GM20431 (cell line): ENCODE measurements around the gene MFAP2.
"Not testable (repeated sequence)": the region's sequence is repeated elsewhere in the genome, so short reads cannot be mapped to it uniquely, and the experiment has no call there.

Experiments
- in situ Hi-C: fragments of 300-500 bp; cut with MseI, MboI; formaldehyde crosslinking; loops from one replicate; pipeline ENCODE4 v1.15.0; 2020; ENCODE audit warnings: low sequenced_read_pairs; ENCODE audit not compliant: unreplicated experiment

The MFAP2 gene

DNA sequence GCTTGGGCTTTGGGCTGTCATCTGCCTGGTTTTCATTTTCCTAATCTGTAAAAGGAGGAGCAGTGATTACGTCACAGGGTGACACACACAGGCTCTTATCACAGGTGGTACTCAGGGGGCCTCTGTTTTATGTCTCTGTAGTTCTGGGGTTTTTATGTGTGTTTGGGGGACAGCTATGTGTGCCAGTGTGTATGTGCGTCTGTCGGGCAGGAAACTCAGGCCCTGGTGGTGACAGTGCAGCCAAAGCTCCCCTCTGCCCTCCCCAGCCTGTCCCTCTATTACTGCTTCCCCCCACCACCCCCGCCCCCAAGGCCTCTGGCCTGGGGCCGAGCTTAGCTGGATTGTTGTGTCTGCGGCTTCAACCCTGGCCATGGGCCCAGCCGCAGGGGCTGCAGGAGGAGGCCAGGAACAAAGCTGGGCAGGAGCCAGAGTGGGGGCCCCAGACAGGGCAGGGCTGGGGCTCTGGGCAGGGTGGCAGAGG, 13.3 kb downstream of the MFAP2 start:
- in situ Hi-C loops, result no loop called here

DNA sequence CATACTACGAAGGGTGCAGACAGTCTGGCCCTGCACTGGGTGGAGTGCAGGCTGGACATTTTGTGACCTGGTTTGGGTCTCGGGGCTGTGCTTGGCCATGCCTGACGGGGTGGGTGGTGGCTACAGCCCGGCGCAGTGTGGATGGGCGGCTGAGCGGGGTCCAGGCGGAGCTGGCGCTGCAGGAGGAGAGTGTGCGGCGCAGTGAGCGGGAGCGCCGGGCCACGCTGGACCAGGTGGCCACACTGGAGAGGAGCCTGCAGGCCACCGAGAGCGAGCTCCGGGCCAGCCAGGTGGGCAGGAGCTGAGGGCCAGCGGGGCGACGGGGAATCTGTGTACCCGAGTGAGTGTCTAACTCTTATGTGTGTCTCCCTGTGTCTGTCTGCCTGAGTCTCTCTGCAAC, 14.1 kb downstream of the MFAP2 start:
- in situ Hi-C loops, result no loop called here

DNA sequence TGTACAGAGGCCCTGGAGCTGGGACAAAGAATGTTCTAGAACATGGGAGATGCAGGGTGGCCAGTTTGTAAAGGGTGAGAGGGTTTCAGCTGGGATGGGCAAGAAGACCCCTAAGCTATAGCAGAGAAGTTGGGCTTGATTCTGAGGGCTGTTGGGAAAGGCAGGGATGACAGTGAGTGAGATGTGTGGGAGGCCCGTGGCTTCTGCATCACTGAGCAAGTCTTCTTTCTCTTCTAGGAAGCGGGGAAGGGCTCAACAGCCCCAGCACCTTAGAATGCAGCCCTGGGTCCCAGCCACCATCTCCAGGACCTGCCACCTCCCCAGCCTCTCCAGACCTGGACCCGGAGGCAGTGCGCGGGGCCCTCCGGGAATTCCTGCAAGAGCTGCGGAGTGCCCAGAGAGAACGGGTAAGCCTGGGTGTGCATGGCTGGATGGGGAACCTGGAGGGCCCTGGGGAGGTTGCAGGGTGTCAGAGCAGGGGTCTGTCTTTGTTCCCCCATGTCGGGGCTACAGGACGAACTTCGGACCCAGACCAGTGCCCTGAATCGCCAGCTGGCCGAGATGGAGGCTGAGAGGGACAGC, 14.8 kb downstream of the MFAP2 start:
- in situ Hi-C loops, result no loop called here

DNA sequence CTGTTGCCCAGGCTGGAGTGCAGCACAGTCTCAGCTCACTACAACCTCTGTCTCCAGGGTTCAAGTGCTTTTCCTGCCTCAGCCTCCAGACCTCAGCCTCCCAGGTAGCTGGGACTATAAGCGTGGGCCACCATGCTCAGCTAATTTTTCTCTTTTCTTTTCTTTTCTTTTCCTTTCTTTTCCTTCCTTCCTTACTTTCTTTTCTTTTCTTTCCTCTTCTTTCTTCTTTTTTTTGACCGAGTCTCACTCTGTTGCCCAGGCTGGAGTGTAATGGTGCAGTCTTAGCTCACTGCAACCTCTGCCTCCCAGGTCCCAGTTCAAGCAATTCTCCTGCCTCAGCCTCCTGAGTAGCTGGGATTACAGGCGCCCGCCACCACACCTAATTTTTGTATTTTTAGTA, 16.3 kb downstream of the MFAP2 start:
- in situ Hi-C loops, result not testable (repeated sequence)

GRCh38 chr1:16961297-16962133, 18.9 kb downstream of the MFAP2 start:
- in situ Hi-C loops, result no loop called here

- in situ Hi-C loops, result no loop called here
Measured at GRCh38 chr1:16960560-16961296, 19.7 kb downstream of the MFAP2 start.

GRCh38 chr1:16958475-16958874, 21.9 kb downstream of the MFAP2 start:
- in situ Hi-C loops, result loop anchor here (10.0 kb wide), 1 partner anchor 66 kb away; no protein-coding TSS in a partner anchor

DNA sequence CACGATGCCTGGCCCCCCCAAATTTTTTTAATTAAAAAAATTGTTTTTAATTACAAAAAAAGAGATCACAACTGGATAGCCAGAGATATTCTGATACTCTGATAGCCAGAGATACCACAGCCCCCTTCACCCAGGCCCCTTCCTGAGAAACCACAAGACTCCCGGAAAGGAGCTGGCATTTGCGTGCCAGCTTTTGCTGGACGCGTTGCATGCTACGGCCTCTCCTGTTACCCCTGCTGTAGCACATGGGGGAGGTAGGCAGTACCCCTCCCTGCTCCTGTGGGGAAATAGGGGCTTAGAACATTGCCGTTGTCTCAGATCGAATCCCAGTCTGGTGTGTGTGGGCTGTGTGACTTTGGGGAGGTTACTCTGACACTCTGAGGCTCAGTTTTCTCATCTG, 22.7 kb downstream of the MFAP2 start:
- in situ Hi-C loops, result loop anchor here (10.0 kb wide), 1 partner anchor 67 kb away; no protein-coding TSS in a partner anchor

DNA sequence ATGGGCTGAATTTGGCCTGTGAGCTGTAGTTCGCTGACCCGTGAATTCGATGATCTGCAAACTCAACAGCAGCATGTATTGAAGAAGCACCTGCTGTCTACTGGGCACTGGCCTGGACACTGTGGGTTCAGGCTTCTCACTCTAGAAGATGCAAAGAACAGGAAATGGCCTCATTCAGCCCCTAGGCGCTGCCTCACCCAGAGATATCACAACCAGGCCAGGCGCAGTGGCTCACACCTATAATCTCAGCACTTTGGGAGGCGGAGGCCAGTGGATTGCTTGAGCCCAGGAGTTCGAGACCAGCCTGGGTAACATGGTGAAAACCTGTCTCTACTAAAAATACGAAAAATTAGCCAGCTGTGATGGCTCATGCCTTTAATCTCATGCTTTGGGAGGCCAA, 23.6 kb downstream of the MFAP2 start:
- in situ Hi-C loops, result loop anchor here (10.0 kb wide), 1 partner anchor 68 kb away; no protein-coding TSS in a partner anchor

- in situ Hi-C loops, result loop anchor here (10.0 kb wide), 1 partner anchor 70 kb away; no protein-coding TSS in a partner anchor
Measured at GRCh38 chr1:16955186-16955585, 25.2 kb downstream of the MFAP2 start.

DNA sequence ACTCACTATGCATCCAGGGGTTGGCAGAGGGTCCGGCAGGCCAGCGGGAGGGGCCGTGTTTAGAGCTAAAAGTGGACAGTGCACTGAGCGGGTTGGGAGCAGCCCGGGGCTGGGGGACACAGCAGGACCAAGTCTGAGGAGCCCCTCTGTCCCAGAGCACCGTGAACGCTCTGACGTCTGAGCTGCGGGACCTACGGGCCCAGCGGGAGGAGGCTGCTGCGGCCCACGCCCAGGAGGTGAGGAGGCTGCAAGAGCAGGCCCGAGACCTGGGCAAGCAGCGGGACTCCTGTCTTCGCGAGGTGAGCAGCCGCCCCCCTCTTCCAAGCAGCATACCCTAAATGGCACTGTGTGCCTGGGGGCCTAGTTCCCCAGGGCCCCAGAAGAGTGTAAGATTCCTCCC, 25.8 kb downstream of the MFAP2 start:
- in situ Hi-C loops, result loop anchor here (10.0 kb wide), 1 partner anchor 70 kb away; no protein-coding TSS in a partner anchor

GRCh38 chr1:16952376-16952775, 28.0 kb downstream of the MFAP2 start:
- in situ Hi-C loops, result loop anchor here (10.0 kb wide), 1 partner anchor 72 kb away; no protein-coding TSS in a partner anchor

DNA sequence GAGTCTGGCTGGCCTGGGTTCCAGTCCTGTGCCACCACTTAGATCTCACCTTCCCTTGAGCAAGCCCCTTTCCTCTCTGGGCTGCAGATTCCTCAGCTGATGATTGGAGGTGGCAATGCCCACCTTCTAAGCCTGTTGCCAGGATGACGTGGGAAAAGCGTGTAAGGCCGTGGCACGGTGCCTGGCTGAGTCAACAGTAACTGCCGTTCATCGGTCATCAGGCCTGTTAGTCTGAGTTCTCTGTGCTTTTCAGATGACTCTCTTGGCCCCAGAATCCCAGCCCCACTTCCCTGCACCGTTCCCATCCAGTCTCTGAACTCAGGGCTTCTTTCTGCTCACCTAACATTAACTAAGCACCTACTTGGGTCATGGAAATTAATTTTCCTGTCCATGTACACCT, 31.4 kb downstream of the MFAP2 start:
- in situ Hi-C loops, result not testable (repeated sequence)

GRCh38 chr1:16948282-16948891, 32.0 kb downstream of the MFAP2 start:
- in situ Hi-C loops, result not testable (repeated sequence)

- in situ Hi-C loops, result no loop called here
Measured at GRCh38 chr1:16946646-16947045, 33.8 kb downstream of the MFAP2 start.

DNA sequence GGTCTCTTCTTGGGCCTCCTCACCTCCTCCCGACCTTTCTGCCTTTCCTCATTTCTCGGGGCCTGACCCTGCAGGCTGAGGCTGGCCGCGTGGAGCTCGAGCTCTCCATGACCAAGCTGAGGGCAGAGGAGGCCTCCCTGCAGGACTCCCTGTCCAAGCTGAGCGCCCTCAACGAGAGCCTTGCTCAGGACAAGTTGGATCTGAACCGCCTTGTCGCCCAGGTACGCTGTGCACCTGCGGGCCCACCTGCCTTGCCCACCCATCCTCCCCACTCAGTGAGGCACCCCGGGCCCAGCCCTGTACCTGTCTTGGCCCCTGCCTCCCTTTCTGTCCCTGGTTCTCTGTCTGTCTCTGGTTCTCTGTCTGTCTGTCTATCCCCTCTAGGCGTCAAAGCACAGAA, 34.2 kb downstream of the MFAP2 start:
- in situ Hi-C loops, result not testable (repeated sequence)

GRCh38 chr1:16945512-16945911, 34.9 kb downstream of the MFAP2 start:
- in situ Hi-C loops, result not testable (repeated sequence)

GRCh38 chr1:16944038-16944437, 36.4 kb downstream of the MFAP2 start:
- in situ Hi-C loops, result no loop called here

DNA sequence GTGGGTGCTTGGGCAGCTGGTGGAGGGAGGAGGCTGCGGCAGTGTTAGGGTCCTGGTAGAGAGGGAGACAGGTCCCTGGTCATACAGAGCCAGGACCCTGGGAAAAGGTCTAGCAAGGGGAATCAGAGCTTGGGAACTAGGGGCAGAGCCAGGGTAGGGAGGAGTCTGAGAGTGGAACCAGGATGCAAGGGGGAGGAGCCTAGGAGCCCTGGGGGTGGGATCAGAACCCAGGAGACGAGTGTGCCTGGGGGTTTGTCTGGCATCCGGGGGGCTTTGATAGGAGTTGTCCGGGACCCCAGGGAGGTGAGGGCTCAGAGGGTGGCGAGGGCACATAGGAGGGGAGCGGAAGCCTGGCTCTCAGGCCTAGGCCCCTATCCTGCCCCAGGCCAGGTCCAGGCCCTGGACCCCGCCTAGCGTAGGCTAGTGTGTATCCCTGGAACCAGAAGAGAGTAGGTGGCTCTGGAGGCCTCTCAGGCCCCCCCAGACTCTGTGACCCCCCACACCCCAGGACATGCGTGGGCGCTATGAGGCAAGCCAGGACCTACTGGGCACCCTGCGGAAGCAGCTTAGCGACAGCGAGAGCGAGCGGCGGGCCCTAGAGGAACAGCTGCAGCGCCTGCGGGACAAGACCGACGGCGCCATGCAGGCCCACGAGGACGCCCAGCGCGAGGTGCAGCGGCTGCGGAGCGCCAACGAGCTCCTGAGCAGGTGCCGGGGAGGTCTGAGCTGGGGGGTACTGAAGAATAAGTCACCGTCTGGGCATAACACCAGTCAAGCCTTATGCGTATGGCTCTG, 40.8 kb downstream of the MFAP2 start:
- in situ Hi-C loops, result not testable (repeated sequence)
